K562 (cell line): ENCODE data around the gene MTMR3.

Experiments
- CREB5 ChIP-seq: fragments of 250-450 bp; sonication (Bioruptor Pico); IDR thresholded peaks from 2 replicates; pipeline ENCODE4 v1.5.0; 2020; ENCODE audit warnings: mild to moderate bottlenecking
- TAF7 ChIP-seq: fragments of 450-650 bp; IDR thresholded peaks from 2 replicates; pipeline ENCODE4 v1.6.1; 2016; ENCODE audit warnings: missing genetic modification characterization, missing compliant biosample characterization

GRCh38 chr22:29840498-29840897 is 42.5 kb upstream of the MTMR3 start:
- TF ChIP-seq CREB5 (CRISPR knock-in tag) (no peak), TAF7 (tag) (no peak)
